ENCODE data around the gene GIT1. TPM values are rescaled to one million over a fixed set of nuclear protein-coding genes. Genes with fewer than 3 reads are reported as not detected.

GIT1 gene
- total and polyA plus RNA-seq, 2 of the 13 experiments (the other 11 are each of a cell fraction or from before 2014, with no cell fraction given), result 14.2 to 30.8 TPM

DNA sequence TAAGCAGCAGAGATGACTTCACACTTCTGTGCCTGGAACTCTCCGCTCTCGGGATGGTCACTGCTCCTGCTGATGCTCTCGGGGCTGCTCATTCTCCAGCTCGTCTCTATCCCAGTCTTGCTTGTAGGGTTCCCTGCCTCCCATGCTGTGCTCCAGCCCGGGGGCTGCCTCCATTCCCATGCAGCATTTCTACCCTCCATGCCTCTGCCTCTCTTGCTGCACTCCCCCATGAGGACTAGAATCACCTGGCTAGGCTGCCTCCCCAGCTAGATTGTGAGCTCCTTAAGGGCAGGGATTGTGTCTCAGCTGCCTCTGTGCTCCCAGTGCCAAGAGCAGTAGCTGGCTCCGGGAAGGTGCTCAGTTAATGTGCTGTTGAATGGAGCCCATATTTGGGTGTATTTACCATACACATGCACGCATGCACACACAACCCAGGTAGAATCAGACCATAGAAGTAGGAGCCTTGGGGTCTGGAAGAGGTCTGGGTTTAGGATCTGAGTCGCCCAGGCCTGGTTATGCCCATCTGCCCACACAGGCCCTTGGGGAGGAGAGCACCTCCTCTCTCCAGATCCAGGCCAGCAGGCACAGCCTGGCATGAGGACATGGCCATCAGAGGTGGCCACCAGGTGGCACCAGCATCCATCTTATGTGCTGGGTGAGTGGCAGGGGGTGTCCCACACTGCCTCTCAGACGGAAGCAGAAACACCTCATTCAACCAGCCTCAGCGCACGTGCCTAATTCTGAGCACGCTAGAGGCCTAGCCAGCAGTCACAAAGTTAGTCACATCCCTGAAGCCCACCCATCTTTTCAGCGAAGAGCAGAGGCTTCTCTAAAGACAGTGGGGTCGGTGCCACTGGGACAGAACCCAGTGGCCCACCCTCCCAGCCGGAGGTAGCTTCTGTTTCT lies 9.3 kb downstream of the GIT1 start (continued):
- TF ChIP-seq, protein P1, sequence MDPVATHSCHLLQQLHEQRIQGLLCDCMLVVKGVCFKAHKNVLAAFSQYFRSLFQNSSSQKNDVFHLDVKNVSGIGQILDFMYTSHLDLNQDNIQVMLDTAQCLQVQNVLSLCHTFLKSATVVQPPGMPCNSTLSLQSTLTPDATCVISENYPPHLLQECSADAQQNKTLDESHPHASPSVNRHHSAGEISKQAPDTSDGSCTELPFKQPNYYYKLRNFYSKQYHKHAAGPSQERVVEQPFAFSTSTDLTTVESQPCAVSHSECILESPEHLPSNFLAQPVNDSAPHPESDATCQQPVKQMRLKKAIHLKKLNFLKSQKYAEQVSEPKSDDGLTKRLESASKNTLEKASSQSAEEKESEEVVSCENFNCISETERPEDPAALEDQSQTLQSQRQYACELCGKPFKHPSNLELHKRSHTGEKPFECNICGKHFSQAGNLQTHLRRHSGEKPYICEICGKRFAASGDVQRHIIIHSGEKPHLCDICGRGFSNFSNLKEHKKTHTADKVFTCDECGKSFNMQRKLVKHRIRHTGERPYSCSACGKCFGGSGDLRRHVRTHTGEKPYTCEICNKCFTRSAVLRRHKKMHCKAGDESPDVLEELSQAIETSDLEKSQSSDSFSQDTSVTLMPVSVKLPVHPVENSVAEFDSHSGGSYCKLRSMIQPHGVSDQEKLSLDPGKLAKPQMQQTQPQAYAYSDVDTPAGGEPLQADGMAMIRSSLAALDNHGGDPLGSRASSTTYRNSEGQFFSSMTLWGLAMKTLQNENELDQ (CRISPR knock-in tag; IDR thresholded peaks at IDR 0.05; ENCODE audit: borderline replicate concordance), result no peak
- TF ChIP-seq FLYWCH1 (CRISPR knock-in tag; IDR thresholded peaks at IDR 0.05) (no peak), DR1 (CRISPR knock-in tag; IDR thresholded peaks at IDR 0.05) (no peak), PRMT3 (CRISPR knock-in tag; IDR thresholded peaks at IDR 0.05; ENCODE audit: borderline replicate concordance, low read depth) (no peak), PTBP1 (IDR thresholded peaks at IDR 0.05; ENCODE audit: low read depth, low read length, poor library complexity, severe bottlenecking) (no peak), ZNF335 (CRISPR knock-in tag; IDR thresholded peaks at IDR 0.05) (peak; percentile 82; the same call in 1 of the 2 replicates), ZNF546 (CRISPR knock-in tag; conservative IDR thresholded peaks at IDR 0.05) (no peak), TBP (CRISPR knock-in tag; IDR thresholded peaks at IDR 0.05) (no peak), KMT2B (CRISPR knock-in tag; IDR thresholded peaks at IDR 0.05) (0 out of 2 replicates have a peak, but pooled peaks have one; percentile 26), PLRG1 (conservative IDR thresholded peaks at IDR 0.05) (no peak), JUN (CRISPR knock-in tag; IDR thresholded peaks at IDR 0.05) (no peak), NFKB2 (CRISPR knock-in tag; IDR thresholded peaks at IDR 0.05; ENCODE audit: borderline replicate concordance) (0 out of 2 replicates have a peak, but pooled peaks have one; percentile 13)
- TF ChIP-seq, protein P2, sequence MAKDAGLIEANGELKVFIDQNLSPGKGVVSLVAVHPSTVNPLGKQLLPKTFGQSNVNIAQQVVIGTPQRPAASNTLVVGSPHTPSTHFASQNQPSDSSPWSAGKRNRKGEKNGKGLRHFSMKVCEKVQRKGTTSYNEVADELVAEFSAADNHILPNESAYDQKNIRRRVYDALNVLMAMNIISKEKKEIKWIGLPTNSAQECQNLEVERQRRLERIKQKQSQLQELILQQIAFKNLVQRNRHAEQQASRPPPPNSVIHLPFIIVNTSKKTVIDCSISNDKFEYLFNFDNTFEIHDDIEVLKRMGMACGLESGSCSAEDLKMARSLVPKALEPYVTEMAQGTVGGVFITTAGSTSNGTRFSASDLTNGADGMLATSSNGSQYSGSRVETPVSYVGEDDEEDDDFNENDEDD (CRISPR knock-in tag; IDR thresholded peaks at IDR 0.05; ENCODE audit: borderline replicate concordance), result peak; percentile 49; the same call in 1 of the 2 replicates
- TF ChIP-seq, protein P3, sequence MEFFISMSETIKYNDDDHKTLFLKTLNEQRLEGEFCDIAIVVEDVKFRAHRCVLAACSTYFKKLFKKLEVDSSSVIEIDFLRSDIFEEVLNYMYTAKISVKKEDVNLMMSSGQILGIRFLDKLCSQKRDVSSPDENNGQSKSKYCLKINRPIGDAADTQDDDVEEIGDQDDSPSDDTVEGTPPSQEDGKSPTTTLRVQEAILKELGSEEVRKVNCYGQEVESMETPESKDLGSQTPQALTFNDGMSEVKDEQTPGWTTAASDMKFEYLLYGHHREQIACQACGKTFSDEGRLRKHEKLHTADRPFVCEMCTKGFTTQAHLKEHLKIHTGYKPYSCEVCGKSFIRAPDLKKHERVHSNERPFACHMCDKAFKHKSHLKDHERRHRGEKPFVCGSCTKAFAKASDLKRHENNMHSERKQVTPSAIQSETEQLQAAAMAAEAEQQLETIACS (CRISPR knock-in tag; IDR thresholded peaks at IDR 0.05), result no peak
- TF ChIP-seq, protein P4, sequence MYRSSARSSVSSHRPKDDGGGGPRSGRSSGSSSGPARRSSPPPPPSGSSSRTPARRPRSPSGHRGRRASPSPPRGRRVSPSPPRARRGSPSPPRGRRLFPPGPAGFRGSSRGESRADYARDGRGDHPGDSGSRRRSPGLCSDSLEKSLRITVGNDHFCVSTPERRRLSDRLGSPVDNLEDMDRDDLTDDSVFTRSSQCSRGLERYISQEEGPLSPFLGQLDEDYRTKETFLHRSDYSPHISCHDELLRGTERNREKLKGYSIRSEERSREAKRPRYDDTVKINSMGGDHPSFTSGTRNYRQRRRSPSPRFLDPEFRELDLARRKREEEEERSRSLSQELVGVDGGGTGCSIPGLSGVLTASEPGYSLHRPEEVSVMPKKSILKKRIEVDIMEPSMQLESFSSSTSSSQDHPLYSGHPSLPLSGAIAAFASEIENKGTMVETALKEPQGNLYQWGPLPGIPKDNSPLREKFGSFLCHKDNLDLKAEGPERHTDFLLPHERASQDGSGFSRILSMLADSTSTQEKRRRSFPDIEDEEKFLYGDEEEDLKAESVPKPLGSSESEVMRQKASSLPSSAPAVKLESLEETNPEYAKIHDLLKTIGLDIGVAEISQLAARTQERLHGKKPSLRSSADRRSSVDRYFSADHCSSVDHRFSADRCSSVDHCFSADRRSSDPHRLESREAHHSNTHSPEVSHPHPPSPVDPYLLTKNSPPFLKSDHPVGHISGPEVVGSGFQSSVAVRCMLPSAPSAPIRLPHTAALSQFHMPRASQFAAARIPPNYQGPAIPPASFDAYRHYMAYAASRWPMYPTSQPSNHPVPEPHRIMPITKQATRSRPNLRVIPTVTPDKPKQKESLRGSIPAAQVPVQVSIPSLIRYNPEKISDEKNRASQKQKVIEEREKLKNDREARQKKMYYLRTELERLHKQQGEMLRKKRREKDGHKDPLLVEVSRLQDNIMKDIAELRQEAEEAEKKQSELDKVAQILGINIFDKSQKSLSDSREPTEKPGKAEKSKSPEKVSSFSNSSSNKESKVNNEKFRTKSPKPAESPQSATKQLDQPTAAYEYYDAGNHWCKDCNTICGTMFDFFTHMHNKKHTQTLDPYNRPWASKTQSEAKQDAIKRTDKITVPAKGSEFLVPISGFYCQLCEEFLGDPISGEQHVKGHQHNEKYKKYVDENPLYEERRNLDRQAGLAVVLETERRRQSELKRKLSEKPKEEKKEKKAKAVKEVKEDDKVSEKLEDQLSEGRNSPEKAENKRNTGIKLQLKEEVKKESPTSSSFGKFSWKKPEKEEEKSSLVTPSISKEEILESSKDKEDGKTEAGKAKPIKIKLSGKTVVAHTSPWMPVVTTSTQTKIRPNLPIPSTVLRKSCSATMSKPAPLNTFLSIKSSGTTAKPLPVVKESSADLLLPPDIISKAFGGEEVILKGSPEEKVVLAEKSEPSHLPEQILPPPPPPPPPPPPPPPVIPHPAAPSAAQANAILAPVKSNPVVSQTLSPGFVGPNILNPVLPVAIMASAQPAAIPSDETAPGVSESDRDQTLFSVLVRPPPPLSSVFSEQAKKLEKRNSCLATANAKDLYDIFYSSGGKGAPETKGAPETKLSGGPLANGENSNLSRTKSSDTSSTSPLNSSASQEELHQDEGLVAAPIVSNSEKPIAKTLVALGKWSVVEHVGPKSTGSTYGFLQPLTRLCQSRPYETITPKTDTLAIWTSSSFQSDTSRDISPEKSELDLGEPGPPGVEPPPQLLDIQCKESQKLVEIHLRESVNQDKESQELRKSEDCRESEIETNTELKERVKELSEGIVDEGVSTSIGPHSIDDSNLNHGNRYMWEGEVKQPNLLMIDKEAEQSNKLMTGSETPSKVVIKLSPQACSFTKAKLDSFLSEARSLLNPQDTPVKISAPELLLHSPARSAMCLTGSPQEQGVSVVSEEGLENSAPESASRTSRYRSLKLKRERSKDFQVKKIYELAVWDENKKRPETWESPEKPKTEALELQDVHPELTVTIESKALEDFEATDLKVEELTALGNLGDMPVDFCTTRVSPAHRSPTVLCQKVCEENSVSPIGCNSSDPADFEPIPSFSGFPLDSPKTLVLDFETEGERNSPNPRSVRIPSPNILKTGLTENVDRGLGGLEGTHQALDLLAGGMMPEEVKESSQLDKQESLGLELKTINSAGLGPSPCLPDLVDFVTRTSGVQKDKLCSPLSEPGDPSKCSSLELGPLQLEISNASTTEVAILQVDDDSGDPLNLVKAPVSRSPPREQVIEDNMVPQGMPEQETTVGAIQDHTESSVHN (CRISPR knock-in tag; IDR thresholded peaks at IDR 0.05), result no peak
